H1 (cell line): ENCODE results near the gene TNS3. TPM values are rescaled to one million over a fixed set of nuclear protein-coding genes. Genes with fewer than 3 reads are reported as not detected.

ENCODE experiments used
- CEBPB ChIP-seq: IDR thresholded peaks from 2 replicates; pipeline ENCODE4 v1.6.1; 2012; ENCODE audit warnings: low read depth, low read length
- HDAC6 ChIP-seq: IDR thresholded peaks from one replicate; pipeline ENCODE4 v1.7.1; 2012; ENCODE audit warnings: low read depth, mild to moderate bottlenecking, inconsistent platforms, low read length, moderate library complexity
- JUN ChIP-seq: IDR thresholded peaks from 2 replicates; pipeline ENCODE4 v1.6.1; 2011; ENCODE audit warnings: low read depth, mild to moderate bottlenecking, improper control_type of control experiment, low read length
- MAFK ChIP-seq: IDR thresholded peaks from 2 replicates; pipeline ENCODE4 v1.6.1; 2012; ENCODE audit warnings: low read depth, mild to moderate bottlenecking, improper control_type of control experiment, low read length
- PHF8 ChIP-seq: fragments of 200-600 bp; sonication (generic); conservative IDR thresholded peaks from 2 replicates; pipeline ENCODE4 v1.7.1; 2012; ENCODE audit warnings: low read depth, mild to moderate bottlenecking, inconsistent platforms, low read length, moderate library complexity
- SP1 ChIP-seq: IDR thresholded peaks from 2 replicates; pipeline ENCODE4 v1.6.1; 2011; ENCODE audit warnings: low read depth, low read length
- polyA plus RNA-seq, 7 experiments: library from polyadenylated mRNA; depleted of rRNA in 3 of 7; stranded (reverse) in 5 of 7; unstranded in 2 of 7; fragments of >200 nt in 5 of 7; fragments of 200-250 nt in 2 of 7; gene quantifications; 1 replicate in 5 of 7; 2 replicates in 1 of 7; 4 replicates in 1 of 7; pipeline versions ENCODE4 v1.2.1 to v1.2.3, GENCODE V29; 2011 to 2013; ENCODE audit warnings: missing spikeins in 2 of 7, mixed read lengths in 2 of 7
- total RNA-seq: library from RNA; stranded (reverse); fragmentation: NEBNext Ultra II Directional; extraction: Animal tissue kit (Norgen Biotek cat#: 25700); gene quantifications from 2 replicates; pipeline ENCODE4 v1.2.1, GENCODE V29; 2021
- TF ChIP-seq, protein P1 (sequence below): IDR thresholded peaks from 2 replicates; pipeline ENCODE4 v1.6.1; 2011; ENCODE audit warnings: low read depth, mild to moderate bottlenecking, low read length; ENCODE audit not compliant: insufficient read depth

TNS3 gene
- total and polyA plus RNA-seq, 2 of the 8 experiments (the other 6 are each of a cell fraction or from before 2014, with no cell fraction given), result 11.9 to 24.2 TPM

DNA sequence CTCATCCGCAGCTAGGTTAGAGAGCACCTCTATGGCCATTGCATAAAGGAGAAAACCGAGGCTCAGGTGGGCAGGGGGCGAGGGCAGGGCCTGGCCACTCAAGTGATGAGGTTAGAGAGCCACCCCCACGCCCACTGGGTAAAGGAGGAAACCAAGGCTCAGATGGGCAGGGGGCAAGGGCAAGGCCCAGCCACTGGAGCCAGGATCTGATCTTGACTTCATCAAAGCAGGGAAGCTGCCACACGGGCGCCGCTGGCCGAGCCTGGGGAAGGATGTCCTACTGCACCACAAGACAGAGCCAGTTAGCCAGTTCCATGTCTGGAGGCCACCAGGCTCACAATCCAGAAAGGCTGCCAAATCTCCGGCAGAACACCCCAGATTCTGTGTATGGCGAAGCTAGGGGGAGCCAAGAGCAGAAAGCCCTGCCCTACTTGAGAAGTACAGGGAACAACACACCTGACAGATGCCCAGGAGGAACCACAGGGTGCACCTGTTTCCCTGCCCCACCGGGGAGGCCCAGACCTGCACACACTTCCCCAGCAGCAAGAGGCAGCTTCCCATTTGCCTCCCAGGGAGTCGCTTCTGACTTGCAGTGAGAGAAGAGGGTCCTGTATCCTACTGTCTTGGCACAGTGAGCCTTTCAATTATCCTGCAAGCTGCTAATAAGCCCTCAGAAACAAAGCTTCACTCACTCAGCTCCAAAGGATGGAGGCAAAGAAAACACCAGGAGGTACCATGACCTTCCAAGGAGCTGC, 101.9 kb downstream of the TNS3 start (continued):
- TF ChIP-seq, protein P1, sequence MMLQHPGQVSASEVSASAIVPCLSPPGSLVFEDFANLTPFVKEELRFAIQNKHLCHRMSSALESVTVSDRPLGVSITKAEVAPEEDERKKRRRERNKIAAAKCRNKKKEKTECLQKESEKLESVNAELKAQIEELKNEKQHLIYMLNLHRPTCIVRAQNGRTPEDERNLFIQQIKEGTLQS, result no peak
- TF ChIP-seq JUN (no peak), SP1 (no peak), CEBPB (no peak), MAFK (no peak), PHF8 (no peak), HDAC6 (no peak)
